Nephron progenitor cell (in vitro differentiated cells): ENCODE measurements around the gene KSR1.
A peak's percentile ranks its signal among the peaks of the same experiment; 100 is the strongest.

Experiments used
- DNase-seq: peaks from one replicate; pipeline ENCODE4 v3.0.0; 2021
- H3K27ac Mint-ChIP-seq: 2 replicates; pipeline ENCODE4 v1.8.0; 2021; ENCODE audit warnings: mild to moderate bottlenecking, moderate library complexity, mixed read lengths
- H3K27me3 Mint-ChIP-seq: 2 replicates; pipeline ENCODE4 v1.8.0; 2021; ENCODE audit warnings: mild to moderate bottlenecking, low read depth, mixed read lengths; ENCODE audit not compliant: poor library complexity
- H3K36me3 Mint-ChIP-seq: 2 replicates; pipeline ENCODE4 v1.8.0; 2021; ENCODE audit warnings: low read depth, mixed read lengths
- H3K4me1 Mint-ChIP-seq: 2 replicates; pipeline ENCODE4 v1.8.0; 2021; ENCODE audit warnings: mixed read lengths
- H3K4me3 Mint-ChIP-seq: 2 replicates; pipeline ENCODE4 v1.8.0; 2021; ENCODE audit warnings: mild to moderate bottlenecking, moderate library complexity, mixed read lengths
- H3K9me3 Mint-ChIP-seq: 2 replicates; pipeline ENCODE4 v1.8.0; 2021; ENCODE audit warnings: mild to moderate bottlenecking, moderate library complexity, mixed read lengths
- TF ChIP-seq, protein P1 (sequence below): fragments of 200-600 bp; sonication (generic); IDR thresholded peaks from 2 replicates; pipeline ENCODE4 v1.5.0; 2021; ENCODE audit warnings: antibody characterized with exemption

The KSR1 gene

DNA sequence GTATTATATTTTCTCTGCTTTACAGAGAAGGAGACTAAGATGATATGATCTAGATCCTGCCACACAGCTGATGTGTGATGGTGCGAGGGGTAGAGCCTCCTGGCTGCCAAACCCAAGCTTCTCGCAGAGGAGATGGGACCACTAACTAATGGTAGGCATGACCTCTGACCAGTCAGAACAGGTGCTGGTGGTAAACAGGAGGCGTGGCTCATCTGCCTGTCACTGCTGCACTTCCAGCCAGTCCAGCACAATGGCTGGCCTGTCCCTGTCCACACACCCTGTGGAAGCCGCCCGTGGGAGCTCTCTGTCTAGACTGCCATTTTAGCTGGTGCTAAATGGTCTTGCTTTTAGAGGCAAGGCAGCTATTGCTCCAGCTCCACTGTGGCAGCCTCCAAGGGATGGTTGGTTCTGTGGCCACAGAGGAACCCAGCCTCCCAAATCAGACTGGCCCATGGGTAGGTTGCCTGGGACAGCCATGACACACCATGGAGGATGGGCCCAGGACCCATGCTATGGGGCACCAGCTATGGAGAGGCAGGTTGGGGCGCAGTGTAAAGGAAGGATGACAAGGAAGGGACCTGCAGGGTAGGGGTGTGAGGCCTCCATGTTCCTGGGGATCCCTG, 86.7 kb downstream of the KSR1 start:
- Mint-ChIP-seq H3K4me1 (peaks cover 57% of the 10 kb centered on the region), H3K27ac (no peak overlapping the region), H3K36me3 (no peaks in the 10 kb centered on the region), H3K9me3 (no peaks in the 10 kb centered on the region), H3K4me3 (no peak overlapping the region), H3K27me3 (peaks cover 8% of the 10 kb centered on the region)
- TF ChIP-seq, protein P1, sequence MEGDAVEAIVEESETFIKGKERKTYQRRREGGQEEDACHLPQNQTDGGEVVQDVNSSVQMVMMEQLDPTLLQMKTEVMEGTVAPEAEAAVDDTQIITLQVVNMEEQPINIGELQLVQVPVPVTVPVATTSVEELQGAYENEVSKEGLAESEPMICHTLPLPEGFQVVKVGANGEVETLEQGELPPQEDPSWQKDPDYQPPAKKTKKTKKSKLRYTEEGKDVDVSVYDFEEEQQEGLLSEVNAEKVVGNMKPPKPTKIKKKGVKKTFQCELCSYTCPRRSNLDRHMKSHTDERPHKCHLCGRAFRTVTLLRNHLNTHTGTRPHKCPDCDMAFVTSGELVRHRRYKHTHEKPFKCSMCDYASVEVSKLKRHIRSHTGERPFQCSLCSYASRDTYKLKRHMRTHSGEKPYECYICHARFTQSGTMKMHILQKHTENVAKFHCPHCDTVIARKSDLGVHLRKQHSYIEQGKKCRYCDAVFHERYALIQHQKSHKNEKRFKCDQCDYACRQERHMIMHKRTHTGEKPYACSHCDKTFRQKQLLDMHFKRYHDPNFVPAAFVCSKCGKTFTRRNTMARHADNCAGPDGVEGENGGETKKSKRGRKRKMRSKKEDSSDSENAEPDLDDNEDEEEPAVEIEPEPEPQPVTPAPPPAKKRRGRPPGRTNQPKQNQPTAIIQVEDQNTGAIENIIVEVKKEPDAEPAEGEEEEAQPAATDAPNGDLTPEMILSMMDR = no peak
- no peak for DNase-seq

DNA sequence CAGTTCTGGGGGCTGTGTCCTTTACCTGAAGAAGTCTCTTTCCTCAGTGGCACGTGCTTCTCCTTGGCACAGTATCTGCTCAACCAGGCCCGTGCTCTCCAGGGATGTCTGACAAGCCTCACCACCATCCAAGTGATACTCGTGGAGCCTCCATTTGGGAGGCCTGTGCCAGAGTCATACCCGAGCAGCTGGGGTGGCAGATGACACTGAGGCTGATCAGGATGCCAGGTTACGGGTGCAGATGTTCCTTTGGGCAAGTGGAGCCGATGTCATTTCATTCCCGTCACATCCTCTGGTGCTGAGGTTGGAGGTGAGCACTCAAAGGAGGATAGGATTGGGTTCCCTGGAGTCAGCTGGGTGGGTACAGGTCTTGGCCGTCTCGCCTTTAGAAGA, 87.2 kb downstream of the KSR1 start:
- H3K36me3 Mint-ChIP-seq = no peaks in the 10 kb centered on the region
- no peak overlapping the region for H3K27ac Mint-ChIP-seq
- peaks cover 57% of the 10 kb centered on the region for H3K4me1 Mint-ChIP-seq

DNA sequence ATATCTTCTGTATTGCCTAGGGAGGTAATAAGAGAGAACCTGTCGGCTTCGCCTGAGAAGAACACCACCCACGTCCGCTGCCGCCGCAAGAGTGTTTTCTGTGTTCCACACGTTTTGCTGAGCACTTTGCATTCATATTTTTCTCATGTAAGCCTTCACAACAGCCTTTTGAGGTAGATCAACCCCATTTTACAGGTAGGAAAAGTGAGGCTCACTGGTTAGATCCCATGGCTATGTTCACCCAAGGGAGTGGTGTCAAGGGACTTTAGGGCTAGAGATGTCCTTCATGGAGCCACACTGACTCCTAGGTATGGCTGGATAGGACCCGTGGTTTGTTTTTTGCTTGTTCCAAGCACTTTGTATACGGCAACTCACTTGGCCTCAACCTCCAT, 87.7 kb downstream of the KSR1 start:
- no peak for DNase-seq
- H3K4me1 Mint-ChIP-seq = peaks cover 57% of the 10 kb centered on the region

More for the DNA sequence above, 87.2 kb downstream of the KSR1 start:
- Mint-ChIP-seq H3K4me3 (no peak overlapping the region), H3K27me3 (peaks cover 8% of the 10 kb centered on the region), H3K9me3 (no peaks in the 10 kb centered on the region)
- TF ChIP-seq, protein P1 = no peak
- DNase-seq = no peak

DNA sequence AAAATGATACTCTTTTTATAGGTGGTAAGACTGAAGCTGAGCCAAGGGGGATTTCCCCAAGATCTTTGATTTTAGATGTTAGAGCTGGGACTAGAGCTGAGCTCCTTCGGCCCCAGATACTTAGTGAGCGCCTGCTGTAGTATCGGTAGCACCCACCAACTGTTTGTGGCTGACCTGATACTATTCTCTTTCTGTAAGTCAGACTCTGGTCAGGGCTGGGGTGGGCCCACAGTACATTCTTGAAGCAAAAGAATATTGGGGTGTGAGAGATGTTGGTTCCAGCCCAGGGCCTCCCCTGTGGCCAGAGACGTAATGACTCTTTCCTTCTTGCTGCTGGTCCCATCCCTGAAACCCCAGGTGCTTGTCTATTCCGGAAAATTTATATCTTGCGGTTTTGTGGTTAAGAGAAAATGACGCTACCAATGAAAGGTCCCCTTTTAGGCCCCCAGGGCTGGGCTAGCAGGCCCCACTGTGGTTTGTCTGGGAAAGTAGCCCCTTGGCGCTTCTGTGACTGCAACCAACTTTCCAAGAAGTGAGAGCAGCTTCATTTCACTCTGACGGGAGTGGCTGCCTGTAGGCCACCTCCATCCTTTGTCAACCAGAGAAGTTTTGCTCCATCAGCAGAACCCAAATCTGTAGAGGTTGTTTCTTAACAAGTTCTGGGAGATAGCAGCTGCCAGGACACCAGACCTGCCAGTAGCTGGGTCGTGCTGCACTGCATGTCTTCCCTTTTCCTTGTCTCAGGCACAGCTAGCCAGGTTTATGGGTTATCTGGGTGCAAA, 88.3 kb downstream of the KSR1 start:
- H3K4me1 Mint-ChIP-seq = peaks cover 52% of the 10 kb centered on the region
- H3K36me3 Mint-ChIP-seq = no peaks in the 10 kb centered on the region
- H3K4me3 Mint-ChIP-seq = no peak overlapping the region
- peaks cover 8% of the 10 kb centered on the region for H3K27me3 Mint-ChIP-seq
- H3K27ac Mint-ChIP-seq = no peak overlapping the region
- H3K9me3 Mint-ChIP-seq = no peaks in the 10 kb centered on the region
- TF ChIP-seq, protein P1 = no peak
- DNase-seq = no peak

More for the DNA sequence above, 87.7 kb downstream of the KSR1 start:
- no peak overlapping the region for H3K27ac Mint-ChIP-seq
- no peak overlapping the region for H3K4me3 Mint-ChIP-seq
- H3K9me3 Mint-ChIP-seq = no peaks in the 10 kb centered on the region
- no peaks in the 10 kb centered on the region for H3K36me3 Mint-ChIP-seq
- TF ChIP-seq, protein P1 = no peak
- H3K27me3 Mint-ChIP-seq = peaks cover 8% of the 10 kb centered on the region

DNA sequence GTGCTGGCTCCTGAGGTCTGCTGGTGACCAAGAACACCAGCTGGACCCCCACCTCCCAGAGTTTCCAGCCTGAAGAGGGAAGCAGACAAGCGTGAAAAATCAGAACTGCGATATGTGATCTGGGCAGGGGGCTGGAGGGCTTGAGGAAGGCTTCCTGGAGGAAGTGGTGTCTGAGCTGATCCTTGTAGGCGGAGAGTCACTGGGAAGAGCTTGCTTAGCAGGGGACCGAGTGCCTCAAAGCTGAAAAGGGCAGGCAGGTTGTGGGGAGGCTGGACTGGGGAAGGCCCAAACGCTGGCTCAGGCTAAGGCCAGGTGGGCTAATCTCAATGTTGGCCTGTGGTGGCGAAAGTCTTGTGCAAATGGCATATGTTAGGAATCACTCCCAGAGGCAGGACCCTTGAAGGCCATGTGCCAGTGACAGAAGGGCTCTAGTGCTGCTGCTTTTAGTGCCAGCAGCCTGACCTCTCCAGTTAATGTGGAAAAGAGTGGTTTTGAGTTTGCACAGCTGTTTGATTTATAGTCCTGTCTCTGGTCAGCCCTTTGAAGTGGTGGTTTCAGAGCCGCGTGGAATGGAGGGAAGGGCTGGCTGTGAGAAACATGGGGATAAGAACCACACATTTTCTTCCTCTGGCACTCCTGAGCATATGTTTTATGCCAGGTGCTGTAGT, 89.4 kb downstream of the KSR1 start:
- peak; percentile 41 for DNase-seq

More for the DNA sequence above, 89.4 kb downstream of the KSR1 start:
- H3K27ac Mint-ChIP-seq = peak overlapping the region; percentile 41
- no peaks in the 10 kb centered on the region for H3K36me3 Mint-ChIP-seq
- TF ChIP-seq, protein P1 = no peak
- H3K9me3 Mint-ChIP-seq = no peaks in the 10 kb centered on the region
- H3K4me1 Mint-ChIP-seq = peaks cover 46% of the 10 kb centered on the region
- peaks cover 8% of the 10 kb centered on the region for H3K27me3 Mint-ChIP-seq
- no peak overlapping the region for H3K4me3 Mint-ChIP-seq
